ENCODE measurements around the gene MRPL53. TPM values are rescaled to one million over a fixed set of nuclear protein-coding genes. Genes with fewer than 3 reads are reported as not detected.

Gene MRPL53
- total and polyA plus RNA-seq, 2 of the 13 experiments (the other 11 are each of a cell fraction or from before 2014, with no cell fraction given) = 34.3 to 51.9 TPM

GRCh38 chr2:74502720-74503505 lies 30.4 kb upstream of the MRPL53 start (continued):
- TF ChIP-seq ZNF318 (CRISPR knock-in tag; IDR thresholded peaks at IDR 0.05) (no peak; the same call in 1 of the 2 replicates), DR1 (CRISPR knock-in tag; IDR thresholded peaks at IDR 0.05) (0 out of 2 replicates have a peak, but pooled peaks have one; percentile 28), ZKSCAN5 (CRISPR knock-in tag; IDR thresholded peaks at IDR 0.05) (peak; percentile 50; the same call in 1 of the 2 replicates), ZNF333 (CRISPR knock-in tag; IDR thresholded peaks at IDR 0.05; ENCODE audit: borderline replicate concordance) (peak; percentile 91; the same call in 1 of the 2 replicates), ZNF773 (CRISPR knock-in tag; IDR thresholded peaks at IDR 0.05; ENCODE audit: borderline replicate concordance) (peak; percentile 50; the same call in 1 of the 2 replicates), THAP11 (CRISPR knock-in tag; IDR thresholded peaks at IDR 0.05) (peak; percentile 44), GMEB2 (CRISPR knock-in tag; IDR thresholded peaks at IDR 0.05; ENCODE audit: low read depth) (no peak), TCF7 (IDR thresholded peaks at IDR 0.05; ENCODE audit: low read depth) (no peak), ATRX (CRISPR knock-in tag; IDR thresholded peaks at IDR 0.05; ENCODE audit: borderline replicate concordance) (no peak), ZMAT5 (CRISPR knock-in tag; IDR thresholded peaks at IDR 0.05; ENCODE audit: borderline replicate concordance, low read depth) (no peak), ZNF20 (CRISPR knock-in tag; IDR thresholded peaks at IDR 0.05) (no peak; the same call in 1 of the 2 replicates), ATF7 (IDR thresholded peaks at IDR 0.05) (no peak), ATF7 (CRISPR knock-in tag; IDR thresholded peaks at IDR 0.05) (0 out of 2 replicates have a peak, but pooled peaks have one; percentile 16)
- TF ChIP-seq, protein P1, sequence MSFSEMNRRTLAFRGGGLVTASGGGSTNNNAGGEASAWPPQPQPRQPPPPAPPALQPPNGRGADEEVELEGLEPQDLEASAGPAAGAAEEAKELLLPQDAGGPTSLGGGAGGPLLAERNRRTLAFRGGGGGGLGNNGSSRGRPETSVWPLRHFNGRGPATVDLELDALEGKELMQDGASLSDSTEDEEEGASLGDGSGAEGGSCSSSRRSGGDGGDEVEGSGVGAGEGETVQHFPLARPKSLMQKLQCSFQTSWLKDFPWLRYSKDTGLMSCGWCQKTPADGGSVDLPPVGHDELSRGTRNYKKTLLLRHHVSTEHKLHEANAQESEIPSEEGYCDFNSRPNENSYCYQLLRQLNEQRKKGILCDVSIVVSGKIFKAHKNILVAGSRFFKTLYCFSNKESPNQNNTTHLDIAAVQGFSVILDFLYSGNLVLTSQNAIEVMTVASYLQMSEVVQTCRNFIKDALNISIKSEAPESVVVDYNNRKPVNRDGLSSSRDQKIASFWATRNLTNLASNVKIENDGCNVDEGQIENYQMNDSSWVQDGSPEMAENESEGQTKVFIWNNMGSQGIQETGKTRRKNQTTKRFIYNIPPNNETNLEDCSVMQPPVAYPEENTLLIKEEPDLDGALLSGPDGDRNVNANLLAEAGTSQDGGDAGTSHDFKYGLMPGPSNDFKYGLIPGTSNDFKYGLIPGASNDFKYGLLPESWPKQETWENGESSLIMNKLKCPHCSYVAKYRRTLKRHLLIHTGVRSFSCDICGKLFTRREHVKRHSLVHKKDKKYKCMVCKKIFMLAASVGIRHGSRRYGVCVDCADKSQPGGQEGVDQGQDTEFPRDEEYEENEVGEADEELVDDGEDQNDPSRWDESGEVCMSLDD (CRISPR knock-in tag; IDR thresholded peaks at IDR 0.05; ENCODE audit: borderline replicate concordance) = peak; percentile 89; the same call in 1 of the 2 replicates

All from HepG2 (cell line).